ENCODE measurements around the gene ATP11A. TPM values are rescaled to one million over a fixed set of nuclear protein-coding genes. Genes with fewer than 3 reads are reported as not detected.

ATP11A gene
- polyA plus RNA-seq, 5 donors = 331 to 490 (median 383) TPM

DNA sequence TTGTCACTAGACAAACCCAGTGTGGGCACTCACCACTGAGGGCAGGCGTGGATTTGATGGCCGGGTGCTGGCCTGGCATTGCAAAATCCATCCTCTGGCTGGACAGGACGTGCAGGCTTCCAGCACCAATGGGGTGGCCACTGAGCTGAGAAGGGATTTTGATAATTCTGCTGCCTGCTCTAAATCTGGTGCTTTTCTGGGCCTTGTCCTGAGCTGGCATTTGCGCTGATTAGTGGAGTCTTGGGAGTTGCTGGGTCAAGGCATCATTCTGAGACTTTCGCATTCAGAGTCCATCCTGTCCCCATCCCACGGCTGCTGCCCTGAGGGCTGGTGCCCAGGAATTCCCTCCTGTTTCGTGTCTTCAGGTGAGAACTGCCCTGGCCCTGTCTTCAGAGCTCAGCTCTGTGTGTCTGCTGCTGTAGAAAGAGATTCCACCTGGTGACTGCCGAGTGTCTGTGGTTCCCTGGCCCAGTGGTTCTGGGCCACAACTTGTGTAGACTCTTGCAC lies 213.3 kb downstream of the ATP11A start:
- no peak for DNase-seq

DNA sequence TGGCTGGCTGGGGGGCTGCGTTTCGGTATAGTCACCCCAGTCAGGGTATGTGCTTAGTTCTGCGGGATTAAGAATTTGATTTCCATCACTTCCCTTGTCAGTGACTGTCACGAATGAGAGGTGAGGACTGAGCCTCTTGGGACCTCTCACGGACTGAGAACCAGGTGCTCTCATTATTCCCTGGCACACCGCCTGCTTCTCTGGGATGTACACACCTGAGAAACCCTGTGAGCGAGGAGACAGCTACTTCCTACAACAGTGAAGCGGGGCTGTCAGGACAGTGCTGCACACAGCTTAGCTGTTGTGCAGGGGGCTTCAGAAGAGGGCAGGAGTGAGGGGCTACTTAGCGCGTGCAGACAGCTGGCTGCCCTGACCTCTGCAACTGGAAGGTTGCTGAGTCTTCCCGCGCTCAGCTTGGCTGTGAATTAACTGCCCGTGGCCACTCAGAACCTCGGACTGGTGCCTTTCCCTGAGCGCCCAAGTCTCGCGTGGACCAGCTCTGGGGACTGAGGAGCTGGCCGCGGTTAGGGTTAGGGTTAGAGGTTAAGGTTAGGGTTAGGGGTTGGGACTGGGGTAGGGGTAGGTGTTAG lies 213.9 kb downstream of the ATP11A start:
- DNase-seq = no peak

DNA sequence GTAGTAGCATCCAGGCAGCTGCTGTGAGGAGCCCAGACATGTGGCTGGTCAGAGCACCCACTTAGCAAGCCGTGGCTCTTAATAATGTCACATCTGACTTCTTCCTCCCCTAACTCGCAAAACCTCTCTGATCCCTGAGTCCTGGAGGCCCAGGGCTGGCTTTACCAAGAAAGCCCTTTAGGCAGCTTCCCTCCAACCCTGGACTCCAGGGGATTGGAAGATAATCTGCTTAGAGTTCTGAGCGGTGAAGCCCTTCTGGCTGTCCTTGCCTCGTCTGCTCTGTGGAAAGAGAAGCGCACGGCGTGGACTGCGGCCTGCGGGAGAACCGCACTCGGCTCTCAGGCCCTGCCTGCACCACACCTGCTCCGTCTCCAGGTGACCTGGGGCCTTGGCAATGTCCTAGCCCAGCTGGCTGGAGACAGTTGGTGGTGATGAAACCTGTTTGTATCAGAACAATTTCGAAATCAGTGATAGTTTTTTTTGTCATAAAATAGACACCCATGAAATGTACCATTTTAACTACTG lies 214.7 kb downstream of the ATP11A start:
- DNase-seq = no peak

GRCh38 chr13:112905086-112905485 lies 215.2 kb downstream of the ATP11A start:
- DNase-seq = no peak

DNA sequence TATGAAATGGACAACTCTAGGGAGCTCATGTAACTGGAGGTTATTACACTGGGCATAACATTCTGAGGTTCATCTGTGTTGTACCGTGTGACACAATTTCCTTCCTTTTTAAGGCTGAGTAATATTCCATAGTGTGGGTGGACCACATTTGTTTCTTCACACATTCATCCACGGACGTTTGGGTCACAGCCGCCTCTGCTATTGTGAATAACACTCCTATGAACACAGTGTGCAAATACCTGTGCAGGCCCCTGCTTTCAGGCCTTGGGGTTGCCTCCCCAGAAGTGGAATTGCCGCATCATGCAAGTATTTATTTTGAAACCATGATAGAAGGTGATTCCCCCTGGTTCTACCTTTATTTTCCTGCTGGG lies 215.8 kb downstream of the ATP11A start:
- DNase-seq = no peak

GRCh38 chr13:112905990-112906641 lies 216.3 kb downstream of the ATP11A start:
- no peak for DNase-seq

- no peak for DNase-seq
Measured at GRCh38 chr13:112907286-112907685, 217.4 kb downstream of the ATP11A start.

DNA sequence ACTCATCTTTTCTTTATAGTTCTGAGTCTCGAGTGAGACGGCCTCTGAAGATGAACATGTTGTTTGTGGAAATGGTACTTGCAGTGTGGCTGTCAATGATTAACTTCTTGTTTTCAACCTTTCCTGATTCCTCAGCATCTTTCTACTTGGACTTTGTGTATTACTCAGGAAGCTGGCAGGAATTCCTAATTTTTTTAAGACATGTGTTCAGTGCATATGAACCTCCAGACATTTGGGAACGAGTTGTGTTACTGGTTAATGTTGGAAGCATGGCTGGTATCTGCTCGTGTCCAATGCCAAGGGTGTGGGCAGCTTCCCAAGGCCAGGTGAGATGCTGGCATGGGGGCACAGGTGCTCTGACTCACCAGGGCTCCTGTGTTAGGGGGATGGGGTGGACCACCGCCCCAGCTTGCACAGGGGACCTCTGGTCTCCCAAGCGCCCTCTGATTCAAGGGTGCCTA lies 218.1 kb downstream of the ATP11A start:
- no peak for DNase-seq

GRCh38 chr13:112908342-112908741 lies 218.5 kb downstream of the ATP11A start:
- DNase-seq = no peak

- DNase-seq = no peak
Measured at GRCh38 chr13:112910016-112910415, 220.2 kb downstream of the ATP11A start.

- DNase-seq = no peak
Measured at GRCh38 chr13:112910616-112911280, 220.9 kb downstream of the ATP11A start.

DNA sequence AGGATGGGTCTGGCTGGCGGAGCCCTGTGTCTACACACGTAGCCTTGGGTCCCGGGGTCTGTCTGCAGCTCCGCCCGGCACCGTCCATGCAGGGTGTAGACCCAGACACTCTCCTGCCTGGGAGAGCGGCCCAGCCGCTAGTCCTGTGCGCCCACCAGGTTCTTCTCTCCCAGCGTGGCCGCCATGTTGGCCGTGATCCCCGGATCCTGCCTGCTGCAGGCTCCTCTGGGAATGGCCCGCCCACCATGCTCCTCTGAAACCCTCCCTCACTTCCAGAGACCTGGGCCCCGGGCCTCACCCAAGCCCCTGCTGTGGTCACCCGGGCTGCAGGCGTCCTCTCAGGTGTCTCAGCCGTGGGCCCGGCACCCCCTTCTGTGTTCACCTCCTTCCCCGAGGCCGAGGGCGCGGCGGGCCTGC lies 221.5 kb downstream of the ATP11A start:
- no peak for DNase-seq

DNA sequence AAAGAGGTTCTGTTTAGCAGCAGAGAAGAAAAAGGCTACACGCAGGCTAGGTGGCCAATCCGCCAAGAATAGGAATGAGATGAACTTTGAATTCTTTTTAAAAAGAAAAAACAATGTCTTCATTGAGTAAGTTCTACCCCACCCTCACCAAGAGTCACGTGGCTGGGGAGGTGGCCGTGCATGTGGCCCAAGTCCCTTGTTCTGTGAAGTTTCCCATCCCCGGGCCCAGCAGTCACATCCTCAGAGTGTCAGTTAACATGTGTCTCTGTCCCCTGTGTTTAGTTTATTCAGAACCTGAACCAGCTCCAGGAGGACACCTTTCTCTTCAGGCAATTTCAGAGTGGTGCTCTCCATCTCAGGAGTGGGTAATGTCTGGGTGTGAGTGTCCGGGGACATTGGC lies 222.0 kb downstream of the ATP11A start:
- no peak for DNase-seq

GRCh38 chr13:112912726-112913440 lies 223.0 kb downstream of the ATP11A start:
- no peak for DNase-seq

GRCh38 chr13:112916296-112916695 lies 226.5 kb downstream of the ATP11A start:
- no peak for DNase-seq

GRCh38 chr13:112917056-112917664 lies 227.3 kb downstream of the ATP11A start:
- DNase-seq = no peak

DNA sequence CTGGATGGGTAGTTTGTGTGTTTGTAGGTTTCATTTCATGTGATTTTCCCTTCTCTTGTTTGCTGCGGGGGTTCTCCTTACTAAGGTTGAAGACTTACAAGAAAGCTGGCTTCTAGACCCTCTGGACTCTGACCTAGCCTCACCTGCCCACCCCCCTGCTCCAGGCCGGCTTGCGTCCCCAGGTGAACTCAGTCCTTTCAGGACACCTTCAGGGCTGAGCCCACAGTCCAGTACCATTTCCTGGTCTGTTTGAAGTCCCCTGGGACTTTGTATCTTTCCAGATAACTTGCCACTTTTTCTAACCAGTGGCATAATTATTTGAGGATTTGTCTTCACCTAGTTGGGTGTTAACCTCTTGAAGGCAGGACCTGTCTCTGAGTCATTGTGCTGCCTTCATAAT lies 227.9 kb downstream of the ATP11A start:
- no peak for DNase-seq

- DNase-seq = no peak
Measured at GRCh38 chr13:112918266-112918665, 228.4 kb downstream of the ATP11A start.

- DNase-seq = no peak
Measured at GRCh38 chr13:112918746-112919145, 228.9 kb downstream of the ATP11A start.

DNA sequence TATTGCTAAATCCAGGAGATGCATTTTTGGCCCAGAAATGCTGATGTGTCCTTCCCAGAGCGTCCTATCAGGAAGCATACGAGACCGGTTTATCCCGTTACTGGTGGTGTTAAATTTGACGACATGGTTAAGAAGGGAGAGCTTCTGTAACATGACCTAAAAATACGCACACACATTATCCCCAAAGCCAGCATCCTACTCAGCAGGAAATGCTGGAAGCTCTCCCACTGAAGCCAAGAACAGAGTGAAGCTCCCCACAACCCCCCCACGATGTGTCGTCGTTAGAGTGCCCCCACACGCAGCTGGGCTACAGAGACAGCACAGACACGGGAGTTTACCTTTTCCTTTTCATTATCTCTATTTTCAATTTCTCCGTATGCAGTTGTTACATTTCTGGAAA lies 234.1 kb downstream of the ATP11A start:
- DNase-seq = no peak

GRCh38 chr13:112924365-112924764 lies 234.5 kb downstream of the ATP11A start:
- DNase-seq = no peak

GRCh38 chr13:112926003-112926402 lies 236.2 kb downstream of the ATP11A start:
- no peak for DNase-seq
